B cell (primary cell): ENCODE measurements around the gene MET. TPM values are rescaled to one million over a fixed set of nuclear protein-coding genes. Genes with fewer than 3 reads are reported as not detected.

Experiments used
- ATAC-seq: fragments of 200-7000 bp; cut with Tn5 transposase; one replicate; pipeline ENCODE4 v1.10.0; 2021; ENCODE audit warnings: low read depth, mild to moderate bottlenecking, moderate number of reproducible peaks, moderate library complexity
- CTCF ChIA-PET: fragments of 350-600 bp; sonication (Branson Sonifier 250); formaldehyde crosslinking; loops from one replicate; lab custom pipeline; 2021; ENCODE audit warnings: antibody characterized with exemption, inconsistent platforms; lab: Charles Lee
- POLR2A ChIA-PET: fragments of 350-600 bp; sonication (Branson Sonifier 250); formaldehyde crosslinking; loops from one replicate; lab custom pipeline; 2021; ENCODE audit warnings: antibody characterized with exemption; lab: Charles Lee
- DNase-seq: peaks from one replicate; pipeline ENCODE4 v3.0.0; 2013
- H2AFZ ChIP-seq: 2 replicates; pipeline ENCODE4 v1.6.1; 2012; ENCODE audit warnings: mild to moderate bottlenecking, low read depth, low read length; ENCODE audit not compliant: insufficient read depth, poor library complexity, severe bottlenecking
- H3K27ac ChIP-seq, 2 donors: 1 replicate in 1 of 2; 2 replicates in 1 of 2; pipeline ENCODE4 v1.5.1; 2012 to 2013; ENCODE audit warnings: low read length in 2 of 2, mild to moderate bottlenecking in 2 of 2, moderate library complexity in 1 of 2
- H3K27me3 ChIP-seq, 4 experiments: fragments of 200-600 bp in 1 of 4; sonication (generic) in 1 of 4; replicated peaks in 1 of 4; 1 replicate in 2 of 4; 2 replicates in 2 of 4; pipeline versions ENCODE4 v1.6.1 to v1.7.0; 2013 to 2016; ENCODE audit warnings: low read length in 3 of 4, mild to moderate bottlenecking in 2 of 4, mixed read lengths in 1 of 4, moderate library complexity in 1 of 4; ENCODE audit not compliant: insufficient read depth in 4 of 4, control insufficient read depth in 3 of 4; ENCODE audit errors: control extremely low read depth in 1 of 4
- H3K36me3 ChIP-seq, 2 experiments: replicated peaks in 1 of 2; 1 replicate in 1 of 2; 2 replicates in 1 of 2; pipeline versions ENCODE4 v1.6.1 to v1.7.1; 2013; ENCODE audit warnings: low read length in 1 of 2; ENCODE audit not compliant: insufficient read depth in 2 of 2, control insufficient read depth in 1 of 2; ENCODE audit errors: control extremely low read depth in 1 of 2, extremely low read depth in 1 of 2
- H3K4me1 ChIP-seq, 2 donors: fragments of 200-600 bp in 1 of 2; sonication (generic) in 1 of 2; 1 replicate in 1 of 2; 2 replicates in 1 of 2; pipeline versions ENCODE4 v1.5.1 to v1.6.1; 2013 to 2017; ENCODE audit warnings: low read length in 2 of 2; ENCODE audit not compliant: control insufficient read depth in 2 of 2, insufficient read depth in 2 of 2
- H3K4me2 ChIP-seq: replicated peaks from 2 replicates; pipeline ENCODE3; 2012; ENCODE audit warnings: mild to moderate bottlenecking, low read depth, low read length; ENCODE audit not compliant: poor library complexity, severe bottlenecking
- H3K4me3 ChIP-seq, 5 experiments: fragments of 200-600 bp in 1 of 5; sonication (generic) in 1 of 5; 1 replicate in 3 of 5; 2 replicates in 2 of 5; pipeline versions ENCODE4 v1.5.1 to v1.7.0; 2011 to 2016; ENCODE audit warnings: low read length in 4 of 5, mild to moderate bottlenecking in 4 of 5, low read depth in 2 of 5, control low read depth in 1 of 5, moderate library complexity in 1 of 5; ENCODE audit not compliant: insufficient read depth in 1 of 5; ENCODE audit errors: control extremely low read depth in 1 of 5, extremely low read depth in 1 of 5
- H3K79me2 ChIP-seq: fragments of 200-600 bp; sonication (generic); one replicate; pipeline ENCODE4 v1.6.0; 2016; ENCODE audit warnings: low read length; ENCODE audit not compliant: control insufficient read depth, insufficient read depth
- H3K9ac ChIP-seq: fragments of 200-600 bp; sonication (generic); 2 replicates; pipeline ENCODE4 v1.6.1; 2017; ENCODE audit warnings: mild to moderate bottlenecking, low read length, moderate library complexity
- H3K9me3 ChIP-seq, 3 donors: one replicate each; pipeline versions ENCODE4 v1.6.1 to v1.7.1; 2013; ENCODE audit warnings: low read length in 2 of 3; ENCODE audit not compliant: control insufficient read depth in 2 of 3, insufficient read depth in 1 of 3; ENCODE audit errors: control extremely low read depth in 1 of 3
- H4K20me1 ChIP-seq: 2 replicates; pipeline ENCODE4 v1.6.0; 2012; ENCODE audit warnings: mild to moderate bottlenecking, low read length; ENCODE audit not compliant: insufficient read depth, control insufficient read depth, poor library complexity, severe bottlenecking
- H3K27ac Mint-ChIP-seq: one replicate; pipeline ENCODE4 v1.8.0; 2021; ENCODE audit warnings: mixed read lengths
- H3K27me3 Mint-ChIP-seq: one replicate; pipeline ENCODE4 v1.8.0; 2021; ENCODE audit warnings: mixed read lengths
- H3K4me1 Mint-ChIP-seq: one replicate; pipeline ENCODE4 v1.8.0; 2021; ENCODE audit warnings: mixed read lengths
- H3K4me3 Mint-ChIP-seq: one replicate; pipeline ENCODE4 v1.8.0; 2021; ENCODE audit warnings: mixed read lengths
- H3K9me3 Mint-ChIP-seq: one replicate; pipeline ENCODE4 v1.8.0; 2022; ENCODE audit warnings: mixed read lengths; ENCODE audit not compliant: insufficient read depth
- EZH2 ChIP-seq: IDR thresholded peaks from 2 replicates; pipeline ENCODE4 v1.6.1; 2012; ENCODE audit warnings: borderline replicate concordance, low read depth, mild to moderate bottlenecking, moderate library complexity, low read length; ENCODE audit not compliant: insufficient read depth, poor library complexity, severe bottlenecking
- WGBS: methylation state at CpG from one replicate; pipeline ENCODE4 v1.1.5; 2013; ENCODE audit warnings: missing lambda C conversion rate; ENCODE audit not compliant: insufficient coverage; 5-methylcytosine and 5-hydroxymethylcytosine counted together
- intact Hi-C: fragments of 100-400 bp; cut with micrococcal nuclease; formaldehyde crosslinking; loops from one replicate; pipeline ENCODE4 v1.10.0; 2022
- polyA plus RNA-seq: library from polyadenylated mRNA; depleted of rRNA; stranded (reverse); fragments of >200 nt; gene quantifications from 2 replicates; pipeline ENCODE4 v1.2.3, GENCODE V29; 2012
- total RNA-seq, 2 donors: library from RNA; stranded (reverse); fragments of 120-200 nt in 1 of 2; gene quantifications; 1 replicate in 1 of 2; 2 replicates in 1 of 2; pipeline versions ENCODE4 v1.2.3 to v1.2.4, GENCODE V29; 2013 to 2022
- TF ChIP-seq, protein P1 (sequence below): fragments of 200-600 bp; IDR thresholded peaks from one replicate; pipeline ENCODE4 v1.8.0; 2022; ENCODE audit warnings: antibody characterized with exemption, mild to moderate bottlenecking

Gene MET
- total and polyA plus RNA-seq, 2 donors (not counting 1 experiment from before 2014, with no cell fraction given) = 0.03 to 0.59 TPM

DNA sequence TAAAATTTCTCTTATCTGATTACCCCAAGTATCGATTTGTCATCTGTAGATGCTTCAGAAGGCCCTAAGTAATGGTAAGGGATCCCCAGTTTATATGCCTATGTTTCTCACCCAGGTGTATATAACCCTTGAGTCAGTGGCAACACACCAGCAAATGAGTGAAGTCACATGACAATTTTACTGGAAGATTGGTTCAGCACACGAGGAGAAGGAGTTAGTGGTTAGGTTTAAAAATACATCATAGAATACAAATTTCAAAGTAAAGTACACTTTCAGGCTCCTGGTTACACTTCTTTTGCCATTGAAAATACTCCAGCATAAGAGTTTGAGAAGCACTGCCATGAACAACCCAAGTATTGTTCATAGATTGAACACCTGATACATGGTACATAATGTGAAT is 160.7 kb downstream of the MET start:
- WGBS = 100% methylated on average over 1 of the region's 2 CpGs
- Mint-ChIP-seq H3K27me3 (peaks cover 15% of the 10 kb centered on the region), H3K27ac (no peak overlapping the region), H3K4me3 (no peak overlapping the region), H3K4me1 (no peaks in the 10 kb centered on the region), H3K9me3 (no peaks in the 10 kb centered on the region)
- H3K36me3 ChIP-seq = no peaks in the 10 kb centered on the region
- intact Hi-C loops = no loop called here
- H3K27ac ChIP-seq = no peak overlapping the region
- H3K4me1 ChIP-seq = no peaks in the 10 kb centered on the region
- H4K20me1 ChIP-seq = no peaks in the 10 kb centered on the region
- no peak overlapping the region for H3K4me3 ChIP-seq
- H3K9ac ChIP-seq = no peak overlapping the region
- H3K79me2 ChIP-seq = no peaks in the 10 kb centered on the region
- H3K27me3 ChIP-seq = peaks cover 0 to 5% (median 0%) of the 10 kb centered on the region in 4 experiments
- H3K4me2 ChIP-seq = no peak overlapping the region
- no peak overlapping the region for H2AFZ ChIP-seq
- no peaks in the 10 kb centered on the region for H3K9me3 ChIP-seq
- TF ChIP-seq, protein P1, sequence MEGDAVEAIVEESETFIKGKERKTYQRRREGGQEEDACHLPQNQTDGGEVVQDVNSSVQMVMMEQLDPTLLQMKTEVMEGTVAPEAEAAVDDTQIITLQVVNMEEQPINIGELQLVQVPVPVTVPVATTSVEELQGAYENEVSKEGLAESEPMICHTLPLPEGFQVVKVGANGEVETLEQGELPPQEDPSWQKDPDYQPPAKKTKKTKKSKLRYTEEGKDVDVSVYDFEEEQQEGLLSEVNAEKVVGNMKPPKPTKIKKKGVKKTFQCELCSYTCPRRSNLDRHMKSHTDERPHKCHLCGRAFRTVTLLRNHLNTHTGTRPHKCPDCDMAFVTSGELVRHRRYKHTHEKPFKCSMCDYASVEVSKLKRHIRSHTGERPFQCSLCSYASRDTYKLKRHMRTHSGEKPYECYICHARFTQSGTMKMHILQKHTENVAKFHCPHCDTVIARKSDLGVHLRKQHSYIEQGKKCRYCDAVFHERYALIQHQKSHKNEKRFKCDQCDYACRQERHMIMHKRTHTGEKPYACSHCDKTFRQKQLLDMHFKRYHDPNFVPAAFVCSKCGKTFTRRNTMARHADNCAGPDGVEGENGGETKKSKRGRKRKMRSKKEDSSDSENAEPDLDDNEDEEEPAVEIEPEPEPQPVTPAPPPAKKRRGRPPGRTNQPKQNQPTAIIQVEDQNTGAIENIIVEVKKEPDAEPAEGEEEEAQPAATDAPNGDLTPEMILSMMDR = no peak
- TF ChIP-seq EZH2 = no peak
- CTCF ChIA-PET = no interaction called here
- no peak for ATAC-seq
- POLR2A ChIA-PET = no interaction called here
- no peak for DNase-seq

DNA sequence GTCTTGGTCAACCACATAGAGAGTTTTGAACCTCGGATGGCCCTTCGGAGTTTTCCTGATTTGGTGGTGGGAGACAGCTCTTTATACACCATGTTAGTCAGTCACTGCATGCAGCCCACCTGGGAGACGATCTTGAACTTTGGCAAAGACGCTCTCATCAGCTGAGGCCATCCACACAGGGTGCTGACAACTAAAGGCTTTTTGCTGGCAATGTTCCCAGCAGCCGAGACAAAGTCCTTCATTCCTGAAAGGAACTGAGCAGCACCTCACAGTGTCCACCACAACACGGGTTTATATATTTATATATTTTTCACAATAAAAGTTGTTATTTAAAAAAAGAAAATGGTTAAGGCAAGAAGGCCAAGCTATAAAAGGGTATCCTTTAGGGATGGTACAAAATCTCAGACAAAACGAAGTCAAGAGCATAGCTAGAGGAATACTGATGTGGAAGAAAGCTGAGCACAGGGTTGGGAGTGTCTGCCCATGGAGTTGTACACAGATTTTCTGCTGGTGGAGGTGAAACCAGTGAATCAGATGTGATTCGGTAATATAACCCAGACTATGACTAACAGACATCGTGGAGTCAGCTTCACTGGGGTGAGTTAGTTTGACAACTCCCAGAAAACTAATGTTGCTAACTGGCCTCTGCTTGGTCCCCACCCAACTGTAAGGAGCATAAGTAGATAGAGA is 163.0 kb downstream of the MET start:
- no peak overlapping the region for H3K4me3 ChIP-seq
- H3K4me1 ChIP-seq = no peaks in the 10 kb centered on the region
- H3K4me3 Mint-ChIP-seq = no peak overlapping the region
- no peak overlapping the region for H3K9ac ChIP-seq
- no peaks in the 10 kb centered on the region for H4K20me1 ChIP-seq
- H3K27ac Mint-ChIP-seq = no peak overlapping the region
- no peaks in the 10 kb centered on the region for H3K36me3 ChIP-seq
- no peaks in the 10 kb centered on the region for H3K9me3 ChIP-seq
- TF ChIP-seq, protein P1 = no peak
- no peak for TF ChIP-seq EZH2
- H3K27ac ChIP-seq = no peak overlapping the region
- CTCF ChIA-PET = no interaction called here
- 91% methylated on average over 4 of the region's 9 CpGs for WGBS
- peaks cover 0 to 5% (median 0%) of the 10 kb centered on the region in 4 experiments for H3K27me3 ChIP-seq
- intact Hi-C loops = no loop called here
- no peak for DNase-seq
- peaks cover 12% of the 10 kb centered on the region for H3K27me3 Mint-ChIP-seq
- H3K79me2 ChIP-seq = no peaks in the 10 kb centered on the region
- POLR2A ChIA-PET = no interaction called here
- no peaks in the 10 kb centered on the region for H3K9me3 Mint-ChIP-seq
- H3K4me1 Mint-ChIP-seq = no peaks in the 10 kb centered on the region
- H3K4me2 ChIP-seq = no peak overlapping the region
- H2AFZ ChIP-seq = no peak overlapping the region
- no peak for ATAC-seq
